ENCODE results near the gene TRAK1.

TRAK1 gene

DNA sequence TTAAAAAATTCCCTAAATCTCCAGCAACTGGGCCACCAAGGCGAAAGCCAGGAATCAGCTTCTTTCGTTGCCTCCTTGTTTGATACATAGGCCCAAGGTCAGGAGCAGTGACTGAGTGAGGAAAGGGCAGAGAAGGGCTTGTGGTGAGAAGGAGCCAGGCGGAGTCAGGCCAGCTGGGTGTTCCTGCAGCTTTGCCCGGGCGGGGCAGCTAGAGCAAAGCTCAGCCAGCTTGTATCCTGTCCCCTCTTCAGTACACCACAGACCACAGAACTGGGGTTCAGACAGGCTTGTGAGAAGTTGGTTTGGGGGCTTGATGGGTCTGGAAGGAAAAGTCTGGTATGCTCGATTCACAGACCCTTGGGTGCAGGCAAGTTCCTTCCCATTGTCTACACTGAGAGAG is 122.3 kb downstream of the TRAK1 start:
- DNase-seq: no peak

GRCh38 chr3:42214064-42214463 is 122.9 kb downstream of the TRAK1 start:
- no peak for DNase-seq

- no peak for DNase-seq
These were observed 123.6 kb downstream of the TRAK1 start for GRCh38 chr3:42214565-42215283.

DNA sequence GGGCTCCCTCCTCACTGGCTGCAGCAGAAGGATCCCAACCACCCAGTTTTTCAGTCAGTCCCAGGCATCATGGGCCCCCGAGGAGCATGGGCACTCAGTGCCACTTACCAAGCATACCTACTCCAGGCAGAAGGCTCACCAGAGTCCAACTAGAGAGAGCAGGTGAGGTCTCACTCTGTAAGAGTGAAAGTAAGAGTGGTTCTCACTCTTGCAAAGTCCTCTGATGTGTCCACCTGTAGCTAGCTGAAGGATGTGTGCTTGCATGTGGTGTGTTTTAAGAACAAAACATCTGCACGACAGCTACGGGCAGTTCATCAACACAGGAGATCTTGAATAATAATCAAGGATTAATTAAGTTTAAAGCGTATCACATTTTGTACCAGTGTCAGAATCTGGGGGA is 125.1 kb downstream of the TRAK1 start:
- no peak for DNase-seq

DNA sequence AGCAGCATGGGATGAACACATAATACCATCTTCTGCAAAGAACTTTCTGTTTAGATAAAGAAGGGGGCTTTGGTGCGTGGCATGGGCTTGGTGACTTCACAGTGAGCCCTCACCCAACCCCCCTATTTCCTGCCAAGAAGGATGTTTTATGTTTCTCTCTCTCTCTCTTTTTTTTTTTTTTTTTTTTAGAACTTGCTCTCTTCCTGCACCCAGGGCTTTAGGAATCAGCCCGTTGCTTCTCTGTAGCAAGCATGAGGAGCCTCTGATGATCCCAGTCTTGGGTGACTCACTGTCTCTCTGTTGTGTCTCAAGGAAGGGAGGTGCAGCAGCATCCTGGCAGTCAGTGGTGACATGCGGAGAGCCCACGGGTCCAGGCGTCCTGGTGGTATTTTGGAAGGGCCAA is 125.8 kb downstream of the TRAK1 start:
- DNase-seq: no peak

DNA sequence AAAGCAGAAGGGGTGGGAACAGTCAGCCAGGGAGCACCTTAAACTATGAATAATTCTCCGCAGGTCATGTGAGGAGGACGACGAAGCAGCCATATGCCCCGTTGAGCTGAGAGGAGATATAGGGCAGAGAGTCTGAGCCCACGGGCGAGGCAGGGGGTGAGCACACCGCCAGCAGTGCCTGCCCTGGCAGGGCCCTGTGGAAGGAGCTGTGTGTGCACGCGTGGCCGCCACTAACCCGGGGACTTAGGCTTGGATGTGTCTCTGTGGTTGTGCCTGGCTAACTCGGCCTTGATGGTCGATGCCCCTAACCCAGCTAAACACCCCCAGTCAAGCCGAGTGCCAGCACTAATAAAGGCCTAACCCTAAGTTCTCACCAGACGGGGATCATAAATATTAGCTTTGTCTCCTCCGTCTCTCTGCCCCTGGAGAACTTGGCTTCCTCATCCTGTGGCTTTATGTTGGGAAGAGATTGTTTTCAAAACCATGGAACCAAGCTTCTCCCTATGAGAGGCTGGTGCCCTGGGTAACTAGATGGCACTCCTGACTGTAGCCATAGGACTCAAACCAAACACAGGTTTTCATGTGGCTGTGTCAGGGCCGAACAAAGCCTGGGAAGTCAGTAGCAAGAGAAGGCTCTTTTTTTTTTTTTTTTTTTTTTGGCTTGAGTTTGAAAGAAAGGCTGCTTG is 129.4 kb downstream of the TRAK1 start:
- no peak for DNase-seq

GRCh38 chr3:42222942-42223693 is 132.0 kb downstream of the TRAK1 start:
- no peak for DNase-seq

DNA sequence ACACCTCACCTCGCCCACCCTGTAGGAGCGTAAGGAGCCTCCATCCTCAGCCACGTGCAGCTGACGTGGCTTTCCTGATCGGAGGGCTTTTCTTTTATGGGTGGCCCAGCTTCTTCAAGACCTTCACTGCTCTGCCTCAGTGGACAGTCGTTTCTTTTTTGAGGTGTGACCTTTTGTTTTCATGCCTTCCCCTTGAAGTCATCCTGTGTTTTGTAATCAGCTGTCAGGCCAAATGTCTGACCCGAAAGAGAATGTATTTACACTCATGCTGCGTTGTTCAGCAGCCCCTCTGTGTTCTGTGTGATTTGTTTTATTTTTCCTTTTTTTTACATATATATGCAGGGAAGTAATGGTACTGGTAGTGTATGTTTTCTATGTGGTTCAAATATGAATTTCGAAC is 133.0 kb downstream of the TRAK1 start:
- no peak for DNase-seq

GRCh38 chr3:42224658-42225421 is 133.7 kb downstream of the TRAK1 start:
- DNase-seq: no peak

DNA sequence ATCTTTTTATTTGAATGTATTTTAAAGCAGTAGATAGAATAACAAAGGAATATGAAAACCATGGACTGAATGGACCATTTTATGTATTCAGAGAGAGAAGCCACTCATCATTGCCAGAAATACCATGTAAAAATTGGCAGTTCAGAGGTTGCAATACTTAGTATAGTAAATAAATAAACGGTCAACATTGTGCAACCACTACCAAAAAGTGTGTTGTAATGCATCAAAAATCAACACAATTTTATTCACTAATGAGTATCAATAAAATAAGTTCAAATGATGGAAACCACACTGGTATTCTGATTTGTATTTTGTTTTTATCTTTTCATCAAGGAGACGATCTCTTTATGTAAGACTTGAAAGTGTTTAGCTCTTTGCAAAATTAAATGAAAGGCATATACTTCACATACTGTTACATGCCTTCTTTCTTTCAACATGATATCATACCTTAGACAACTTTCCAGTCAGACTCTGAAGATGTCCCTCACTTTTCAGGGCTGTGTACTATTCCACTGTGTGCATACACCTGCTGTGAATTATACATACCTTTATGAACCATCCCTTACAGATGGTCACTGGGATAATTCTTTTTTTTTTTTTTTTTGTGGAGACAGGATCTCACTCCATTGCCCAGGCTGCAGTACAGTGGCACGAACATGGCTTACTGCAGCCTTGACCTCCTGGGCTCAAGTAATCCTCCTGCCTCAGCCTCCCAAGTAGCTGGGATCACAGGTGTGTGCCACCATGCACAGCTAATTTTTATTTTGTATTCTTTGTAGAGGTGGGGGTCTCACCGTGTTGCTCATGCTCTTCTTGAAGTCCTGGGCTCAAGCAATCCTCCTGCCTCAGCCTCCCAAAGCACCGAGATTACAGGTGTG is 134.6 kb downstream of the TRAK1 start:
- no peak for DNase-seq

- no peak for DNase-seq
These were observed 135.6 kb downstream of the TRAK1 start for GRCh38 chr3:42226470-42227425.

GRCh38 chr3:42228796-42229195 is 137.6 kb downstream of the TRAK1 start:
- DNase-seq: no peak

- DNase-seq: no peak
These were observed 138.2 kb downstream of the TRAK1 start for GRCh38 chr3:42229266-42229941.

GRCh38 chr3:42229942-42230688 is 139.0 kb downstream of the TRAK1 start:
- peak; percentile 16 to 24 for DNase-seq

GRCh38 chr3:42230860-42231259 is 139.7 kb downstream of the TRAK1 start:
- DNase-seq: no peak

- DNase-seq: no peak
These were observed 144.4 kb downstream of the TRAK1 start for GRCh38 chr3:42235532-42235931.

DNA sequence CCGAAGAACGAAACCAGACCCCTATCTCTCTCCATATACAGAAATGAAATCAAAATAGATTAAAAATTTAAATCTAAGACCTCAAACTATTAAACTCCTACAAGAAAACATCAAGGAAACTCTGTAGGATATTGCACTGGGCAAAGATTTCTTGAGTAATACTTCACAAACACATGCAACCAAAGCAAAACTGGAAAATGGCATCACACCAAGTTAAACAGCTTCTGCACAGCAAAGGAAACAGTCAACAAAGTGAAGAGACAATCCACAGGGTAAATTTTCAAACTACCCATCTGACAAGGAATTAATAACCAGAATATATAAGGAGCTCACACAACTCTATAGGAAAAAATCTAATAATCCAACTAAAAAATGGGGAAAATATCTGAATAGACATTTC is 145.5 kb downstream of the TRAK1 start:
- DNase-seq: no peak

GRCh38 chr3:42246091-42246490 is 154.9 kb downstream of the TRAK1 start:
- no peak for DNase-seq

DNA sequence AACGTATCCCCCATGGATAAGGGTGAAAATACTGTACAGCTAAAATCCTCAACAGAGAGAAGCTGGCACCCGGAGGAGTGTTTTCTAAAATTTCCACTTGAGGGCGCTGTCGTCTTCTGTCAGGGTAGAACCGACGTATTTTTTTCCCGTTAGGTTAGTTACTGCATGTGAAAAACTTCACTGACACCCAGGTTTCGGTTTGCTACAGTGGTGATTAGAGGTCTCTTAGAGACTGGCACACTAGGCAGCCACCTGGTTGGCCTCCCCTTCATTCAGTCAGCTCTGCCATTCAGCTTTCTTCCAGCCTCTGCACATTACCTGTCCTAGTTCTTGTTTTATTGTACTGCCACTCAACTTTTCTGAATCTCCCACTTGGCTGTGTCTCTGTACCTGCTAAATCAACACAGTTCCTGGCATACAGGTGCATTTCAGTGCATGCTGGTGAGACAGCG is 156.4 kb downstream of the TRAK1 start:
- peak; percentile 54 to 64 for DNase-seq
